Activated CD4-positive, alpha-beta memory T cell treated with anti-CD3 and anti-CD28 coated beads for 36 hours (primary cell): Measurements from ENCODE around the gene OGFR. TPM values are rescaled to one million over a fixed set of nuclear protein-coding genes. Genes with fewer than 3 reads are reported as not detected.

ENCODE experiments used
- CTCF ChIA-PET: fragments of 350-600 bp; sonication (Branson Sonifier 250); formaldehyde crosslinking; loops from one replicate; lab custom pipeline; 2021; ENCODE audit warnings: antibody characterized with exemption, inconsistent platforms; lab: Charles Lee
- POLR2A ChIA-PET: fragments of 350-600 bp; sonication (Branson Sonifier 250); formaldehyde crosslinking; loops from one replicate; lab custom pipeline; 2021; ENCODE audit warnings: antibody characterized with exemption; lab: Charles Lee
- DNase-seq: peaks from one replicate; pipeline ENCODE4 v3.0.0-alpha.2; 2020
- H3K27ac Mint-ChIP-seq: one replicate; pipeline ENCODE4 v1.8.0; 2021; ENCODE audit warnings: mixed read lengths
- H3K27me3 Mint-ChIP-seq: one replicate; pipeline ENCODE4 v1.8.0; 2021; ENCODE audit warnings: mixed read lengths
- H3K36me3 Mint-ChIP-seq: one replicate; pipeline ENCODE4 v1.8.0; 2021; ENCODE audit warnings: mixed read lengths
- H3K4me1 Mint-ChIP-seq: one replicate; pipeline ENCODE4 v1.8.0; 2021; ENCODE audit warnings: low read depth, mixed read lengths
- H3K4me3 Mint-ChIP-seq: one replicate; pipeline ENCODE4 v1.8.0; 2021; ENCODE audit warnings: mild to moderate bottlenecking, mixed read lengths
- H3K9me3 Mint-ChIP-seq: one replicate; pipeline ENCODE4 v1.8.0; 2021; ENCODE audit warnings: mixed read lengths
- intact Hi-C: fragments of 100-400 bp; cut with micrococcal nuclease; formaldehyde crosslinking; loops from one replicate; pipeline ENCODE4 v1.15.1; 2023
- total RNA-seq, 2 experiments: library from RNA; stranded (reverse); gene quantifications; one replicate each; pipeline ENCODE4 v1.2.3, GENCODE V29; 2021

Gene OGFR
- total RNA-seq, 2 experiments from 2014 or later: 35.0 to 39.0 TPM

- POLR2A ChIA-PET: no interaction called here
Measured at GRCh38 chr20:62826646-62827310, 22.1 kb downstream of the OGFR start.

GRCh38 chr20:62827311-62828038 is 22.8 kb downstream of the OGFR start:
- ChIA-PET CTCF (no interaction called here), POLR2A (no interaction called here)
- H3K4me3 Mint-ChIP-seq: no peak overlapping the region
- no peak for DNase-seq
- H3K27ac Mint-ChIP-seq: no peak overlapping the region
- H3K9me3 Mint-ChIP-seq: no peaks in the 10 kb centered on the region
- H3K36me3 Mint-ChIP-seq: no peaks in the 10 kb centered on the region
- intact Hi-C loops: no loop called here
- H3K4me1 Mint-ChIP-seq: no peaks in the 10 kb centered on the region
- H3K27me3 Mint-ChIP-seq: no peaks in the 10 kb centered on the region

More at GRCh38 chr20:62826646-62827310, 22.1 kb downstream of the OGFR start:
- H3K27me3 Mint-ChIP-seq: no peaks in the 10 kb centered on the region
- no peaks in the 10 kb centered on the region for H3K9me3 Mint-ChIP-seq
- no peak for DNase-seq
- H3K36me3 Mint-ChIP-seq: no peaks in the 10 kb centered on the region
- no peaks in the 10 kb centered on the region for H3K4me1 Mint-ChIP-seq
- no peak overlapping the region for H3K4me3 Mint-ChIP-seq
- CTCF ChIA-PET: no interaction called here
- intact Hi-C loops: no loop called here
- no peak overlapping the region for H3K27ac Mint-ChIP-seq

- intact Hi-C loops: no loop called here
- Mint-ChIP-seq H3K27ac (no peak overlapping the region), H3K36me3 (no peaks in the 10 kb centered on the region), H3K27me3 (no peaks in the 10 kb centered on the region), H3K9me3 (no peaks in the 10 kb centered on the region), H3K4me3 (no peak overlapping the region), H3K4me1 (no peaks in the 10 kb centered on the region)
- CTCF ChIA-PET: no interaction called here
- POLR2A ChIA-PET: no interaction called here
- no peak for DNase-seq
Measured at GRCh38 chr20:62828051-62828450, 23.4 kb downstream of the OGFR start.

- CTCF ChIA-PET: no interaction called here
- DNase-seq: no peak
- H3K36me3 Mint-ChIP-seq: no peaks in the 10 kb centered on the region
- POLR2A ChIA-PET: no interaction called here
- no peaks in the 10 kb centered on the region for H3K9me3 Mint-ChIP-seq
- no peak overlapping the region for H3K27ac Mint-ChIP-seq
- no peaks in the 10 kb centered on the region for H3K27me3 Mint-ChIP-seq
- intact Hi-C loops: no loop called here
- no peak overlapping the region for H3K4me3 Mint-ChIP-seq
- no peaks in the 10 kb centered on the region for H3K4me1 Mint-ChIP-seq
Measured at GRCh38 chr20:62828511-62829230, 24.0 kb downstream of the OGFR start.

GRCh38 chr20:62829231-62830230 is 24.9 kb downstream of the OGFR start:
- POLR2A ChIA-PET: no interaction called here
- Mint-ChIP-seq H3K9me3 (no peaks in the 10 kb centered on the region), H3K4me3 (no peak overlapping the region), H3K4me1 (no peaks in the 10 kb centered on the region), H3K27ac (no peak overlapping the region), H3K36me3 (no peaks in the 10 kb centered on the region), H3K27me3 (no peaks in the 10 kb centered on the region)
- intact Hi-C loops: no loop called here
- DNase-seq: no peak
- CTCF ChIA-PET: no interaction called here

GRCh38 chr20:62830251-62830650 is 25.6 kb downstream of the OGFR start:
- DNase-seq: no peak
- Mint-ChIP-seq H3K36me3 (no peaks in the 10 kb centered on the region), H3K9me3 (no peaks in the 10 kb centered on the region), H3K4me3 (no peak overlapping the region), H3K27ac (no peak overlapping the region), H3K4me1 (no peaks in the 10 kb centered on the region), H3K27me3 (no peaks in the 10 kb centered on the region)
- intact Hi-C loops: no loop called here
- CTCF ChIA-PET: no interaction called here
- POLR2A ChIA-PET: no interaction called here

GRCh38 chr20:62830821-62831220 is 26.2 kb downstream of the OGFR start:
- no peak overlapping the region for H3K27ac Mint-ChIP-seq
- no peak for DNase-seq

GRCh38 chr20:62831361-62831788 is 26.7 kb downstream of the OGFR start:
- H3K27ac Mint-ChIP-seq: no peak overlapping the region

More at GRCh38 chr20:62830821-62831220, 26.2 kb downstream of the OGFR start:
- Mint-ChIP-seq H3K27me3 (no peaks in the 10 kb centered on the region), H3K4me3 (no peak overlapping the region), H3K36me3 (no peaks in the 10 kb centered on the region), H3K4me1 (no peaks in the 10 kb centered on the region), H3K9me3 (no peaks in the 10 kb centered on the region)
- ChIA-PET POLR2A (no interaction called here), CTCF (no interaction called here)
- intact Hi-C loops: no loop called here

GRCh38 chr20:62831854-62832211 is 27.2 kb downstream of the OGFR start:
- Mint-ChIP-seq H3K27ac (no peak overlapping the region), H3K4me3 (no peak overlapping the region), H3K27me3 (peaks cover 3% of the 10 kb centered on the region), H3K9me3 (no peaks in the 10 kb centered on the region), H3K4me1 (no peaks in the 10 kb centered on the region), H3K36me3 (no peaks in the 10 kb centered on the region)
- ChIA-PET POLR2A (no interaction called here), CTCF (interaction anchor here (1.1 to 1.7 kb wide), 2 partner anchors 9 to 24 kb away, joined by 4 to 6 read pairs; no protein-coding TSS in a partner anchor)
- DNase-seq: no peak
- intact Hi-C loops: no loop called here

More at GRCh38 chr20:62831361-62831788, 26.7 kb downstream of the OGFR start:
- no peaks in the 10 kb centered on the region for H3K9me3 Mint-ChIP-seq
- intact Hi-C loops: no loop called here
- H3K4me3 Mint-ChIP-seq: no peak overlapping the region
- H3K4me1 Mint-ChIP-seq: no peaks in the 10 kb centered on the region
- CTCF ChIA-PET: interaction anchor here (1.1 kb wide), 1 partner anchor 9 kb away, joined by 4 read pairs; no protein-coding TSS in a partner anchor
- no peaks in the 10 kb centered on the region for H3K36me3 Mint-ChIP-seq
- DNase-seq: no peak
- no peaks in the 10 kb centered on the region for H3K27me3 Mint-ChIP-seq
- POLR2A ChIA-PET: no interaction called here

GRCh38 chr20:62832212-62832922 is 27.7 kb downstream of the OGFR start:
- no peaks in the 10 kb centered on the region for H3K36me3 Mint-ChIP-seq
- ChIA-PET POLR2A (no interaction called here), CTCF (interaction anchor here (1.1 to 1.7 kb wide), 2 partner anchors 10 to 24 kb away, joined by 4 to 6 read pairs; no protein-coding TSS in a partner anchor)
- no peaks in the 10 kb centered on the region for H3K4me1 Mint-ChIP-seq
- peaks cover 3% of the 10 kb centered on the region for H3K27me3 Mint-ChIP-seq
- H3K27ac Mint-ChIP-seq: no peak overlapping the region
- DNase-seq: no peak
- no peak overlapping the region for H3K4me3 Mint-ChIP-seq
- H3K9me3 Mint-ChIP-seq: no peaks in the 10 kb centered on the region
- intact Hi-C loops: no loop called here

GRCh38 chr20:62832951-62833391 is 28.3 kb downstream of the OGFR start:
- CTCF ChIA-PET: interaction anchor here (1.7 kb wide), 1 partner anchor 25 kb away, joined by 6 read pairs; no protein-coding TSS in a partner anchor
- POLR2A ChIA-PET: no interaction called here
- no peaks in the 10 kb centered on the region for H3K36me3 Mint-ChIP-seq
- no peak overlapping the region for H3K27ac Mint-ChIP-seq
- no peaks in the 10 kb centered on the region for H3K9me3 Mint-ChIP-seq
- intact Hi-C loops: no loop called here
- no peak for DNase-seq
- H3K4me3 Mint-ChIP-seq: no peak overlapping the region
- H3K4me1 Mint-ChIP-seq: no peaks in the 10 kb centered on the region
- peaks cover 3% of the 10 kb centered on the region for H3K27me3 Mint-ChIP-seq
